GF-D8 (cell line): ENCODE results near the gene SLC25A21.

ENCODE experiments used
- DNase-seq: peaks from one replicate; lab custom pipeline; 2025; lab: John Stamatoyannopoulos, UW

The SLC25A21 gene

DNA sequence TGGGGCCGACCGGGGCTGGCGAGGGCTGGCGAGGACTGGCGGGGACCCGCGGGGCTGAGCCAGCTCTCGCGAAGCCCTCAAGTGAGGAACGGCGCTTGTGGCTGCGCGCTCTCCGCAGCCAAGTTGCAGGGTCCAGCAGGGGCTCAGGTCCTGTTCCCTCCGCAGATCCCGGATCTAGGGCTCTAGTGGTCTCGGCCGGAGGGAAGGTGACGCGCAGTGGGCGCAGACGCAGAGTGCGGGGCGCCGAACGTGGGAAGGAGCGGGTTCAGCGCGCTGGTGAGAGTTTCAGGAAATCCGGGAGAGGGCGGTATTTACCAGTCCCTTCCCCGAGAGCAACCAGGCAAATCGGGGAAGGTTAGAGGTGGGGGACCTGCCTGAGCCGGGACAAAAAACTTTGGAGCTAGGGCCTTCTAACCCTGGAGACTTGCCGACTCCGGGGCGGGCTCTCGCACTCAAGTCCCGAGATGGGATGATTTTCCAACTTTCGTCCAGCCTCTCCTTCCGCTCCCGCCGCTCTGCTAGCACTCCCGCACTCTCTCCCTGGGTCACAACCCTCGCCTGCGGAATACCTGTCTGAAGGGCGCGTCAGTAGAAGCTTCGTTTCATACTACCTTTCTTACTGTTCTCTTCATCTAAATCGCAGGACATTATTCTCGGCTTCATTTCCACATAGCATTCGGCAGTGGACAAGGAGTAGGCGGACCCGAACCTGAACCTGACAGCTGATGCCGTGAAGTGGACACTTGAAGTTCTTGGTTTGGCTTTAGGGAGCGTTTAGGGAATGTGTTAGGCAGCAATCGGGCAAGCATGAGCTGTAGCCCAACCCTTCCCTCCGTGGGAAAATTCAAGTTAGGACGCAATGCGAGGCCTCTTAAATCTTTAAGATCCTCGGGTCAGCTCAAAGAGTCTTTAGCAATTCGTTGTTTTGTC lies 524.3 kb downstream of the SLC25A21 start:
- no peak for DNase-seq

- DNase-seq: no peak
Observed at GRCh38 chr14:36647417-36647823, 525.0 kb downstream of the SLC25A21 start.

GRCh38 chr14:36646664-36647416 lies 525.6 kb downstream of the SLC25A21 start:
- DNase-seq: no peak

DNA sequence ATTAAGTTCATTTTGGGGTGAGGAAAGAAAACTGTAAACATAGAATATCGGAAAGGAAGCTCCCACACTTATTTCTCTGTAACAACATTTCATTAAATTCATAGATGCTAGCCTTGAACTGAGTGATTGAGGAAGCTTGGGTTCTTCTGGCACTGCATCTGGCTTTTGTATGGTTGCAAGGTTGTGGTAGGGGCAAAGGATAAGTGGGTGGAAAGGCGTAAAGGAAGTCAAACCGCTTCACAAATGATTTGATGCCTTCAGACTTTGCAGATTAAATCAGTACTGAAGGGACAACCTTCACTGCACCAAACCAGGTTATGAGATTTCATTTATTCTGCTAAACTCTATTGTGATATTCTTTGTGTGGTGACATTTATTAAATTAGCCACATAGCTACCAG lies 538.8 kb downstream of the SLC25A21 start:
- DNase-seq: no peak
